Measurements from ENCODE around the gene NTN5. TPM values are rescaled to one million over a fixed set of nuclear protein-coding genes. Genes with fewer than 3 reads are reported as not detected.

Gene NTN5
- total and polyA plus RNA-seq, 12 donors = 0.17 to 0.68 (median 0.28) TPM; not detected in 4

DNA sequence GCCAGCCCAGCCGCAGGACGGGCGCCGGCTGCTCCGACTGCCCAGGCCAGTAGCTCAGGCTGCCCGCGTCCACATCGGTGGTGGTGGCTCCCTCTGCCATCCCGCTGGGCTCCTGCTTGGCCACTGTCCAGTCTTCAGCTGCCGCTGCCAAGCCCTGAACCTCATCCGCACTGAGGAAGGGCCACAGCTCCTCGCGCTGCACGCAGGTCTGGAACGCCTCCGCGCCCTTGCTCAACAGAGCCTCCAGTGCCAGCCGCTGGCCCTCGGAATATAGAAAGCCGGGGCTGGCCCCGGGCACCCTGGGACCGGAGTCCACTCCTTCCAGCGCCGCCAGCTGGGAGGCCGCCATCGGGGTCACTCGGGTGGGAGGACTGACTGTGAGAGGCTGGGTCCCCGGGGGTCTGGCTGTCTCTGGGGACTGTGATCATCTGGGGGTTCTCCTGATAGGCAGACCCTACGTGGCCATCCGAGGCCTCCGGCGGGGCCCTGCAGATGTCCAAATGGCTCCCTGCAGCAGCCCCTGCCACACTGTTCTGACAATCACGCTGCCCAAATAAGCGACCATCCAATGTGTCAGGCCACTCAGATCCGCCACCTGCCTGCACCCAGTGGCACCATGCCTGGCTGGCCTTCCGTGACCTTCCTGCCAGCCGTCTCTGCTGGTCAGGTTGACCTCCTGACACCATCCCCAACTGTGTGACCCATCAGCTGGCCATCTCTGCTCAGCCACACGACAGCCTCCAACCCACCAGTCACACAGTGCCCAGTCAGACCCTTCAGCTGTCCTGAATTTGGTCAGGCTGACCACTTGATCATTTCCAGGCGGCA, 59.6 kb downstream of the NTN5 start:
- H3K27me3 ChIP-seq = no peaks in the 10 kb centered on the region
- peaks cover 12 to 25% (median 18%) of the 10 kb centered on the region in 9 donors for H3K4me1 ChIP-seq
- ATAC-seq = peak in 2 of 8 donors; percentile 3 to 7
- H3K9me3 ChIP-seq = no peaks in the 10 kb centered on the region
- H3K36me3 ChIP-seq = peaks cover 0 to 31% (median 22%) of the 10 kb centered on the region in 9 donors
- TF ChIP-seq, protein P1, sequence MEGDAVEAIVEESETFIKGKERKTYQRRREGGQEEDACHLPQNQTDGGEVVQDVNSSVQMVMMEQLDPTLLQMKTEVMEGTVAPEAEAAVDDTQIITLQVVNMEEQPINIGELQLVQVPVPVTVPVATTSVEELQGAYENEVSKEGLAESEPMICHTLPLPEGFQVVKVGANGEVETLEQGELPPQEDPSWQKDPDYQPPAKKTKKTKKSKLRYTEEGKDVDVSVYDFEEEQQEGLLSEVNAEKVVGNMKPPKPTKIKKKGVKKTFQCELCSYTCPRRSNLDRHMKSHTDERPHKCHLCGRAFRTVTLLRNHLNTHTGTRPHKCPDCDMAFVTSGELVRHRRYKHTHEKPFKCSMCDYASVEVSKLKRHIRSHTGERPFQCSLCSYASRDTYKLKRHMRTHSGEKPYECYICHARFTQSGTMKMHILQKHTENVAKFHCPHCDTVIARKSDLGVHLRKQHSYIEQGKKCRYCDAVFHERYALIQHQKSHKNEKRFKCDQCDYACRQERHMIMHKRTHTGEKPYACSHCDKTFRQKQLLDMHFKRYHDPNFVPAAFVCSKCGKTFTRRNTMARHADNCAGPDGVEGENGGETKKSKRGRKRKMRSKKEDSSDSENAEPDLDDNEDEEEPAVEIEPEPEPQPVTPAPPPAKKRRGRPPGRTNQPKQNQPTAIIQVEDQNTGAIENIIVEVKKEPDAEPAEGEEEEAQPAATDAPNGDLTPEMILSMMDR (IDR thresholded peaks at IDR 0.05) = no peak
- no peak overlapping the region for H3K27ac ChIP-seq
- intact Hi-C loops (cut with DNase I) = no loop called here
- no peak overlapping the region for H3K4me3 ChIP-seq
- WGBS, 2 donors = 78 to 80% methylated on average over 34 to 39 of the region's 39 CpGs
- DNase-seq = no peak

DNA sequence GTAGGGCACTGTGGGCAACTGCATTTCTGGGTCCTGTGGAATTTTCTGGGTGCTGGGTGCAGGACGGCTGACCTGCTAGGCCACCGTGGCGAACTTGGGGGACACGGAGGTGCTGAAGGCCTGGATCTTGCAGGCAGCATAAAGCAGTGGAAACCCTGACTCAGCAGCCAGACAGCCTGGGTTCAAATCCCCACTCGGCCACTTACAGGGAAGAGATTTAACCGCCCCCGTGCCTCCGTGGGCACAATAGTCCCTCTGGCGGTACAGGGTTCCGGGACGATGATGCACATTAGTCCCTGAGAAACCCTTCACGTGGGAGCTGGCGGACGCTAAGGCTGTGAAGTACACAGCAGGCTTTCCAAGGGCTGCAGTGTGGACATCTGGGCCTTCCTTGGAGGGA, 60.9 kb downstream of the NTN5 start:
- WGBS, 2 donors = 89 to 90% methylated on average over 14 of the region's 14 CpGs
- Histone ChIP-seq H3K27ac (no peak overlapping the region), H3K27me3 (no peaks in the 10 kb centered on the region), H3K9me3 (no peaks in the 10 kb centered on the region), H3K36me3 (peaks cover 0 to 23% (median 15%) of the 10 kb centered on the region in 9 donors), H3K4me3 (no peak overlapping the region), H3K4me1 (peaks cover under 1 to 11% (median 5%) of the 10 kb centered on the region in 9 donors)
- no peak for ATAC-seq
- intact Hi-C loops (cut with DNase I) = no loop called here
- DNase-seq = no peak
- TF ChIP-seq, protein P1 (IDR thresholded peaks at IDR 0.05) = no peak

Other genes with a start within 250 kb of the NTN5 start
- gene GRWD1, start 227.0 kb downstream of the NTN5 start, total RNA-seq = 10 to 100 TPM; 13.2 to 26.2 (median 17.0) TPM
- 10 to 100 TPM in 1 of 2 donors, 1 to 10 TPM in 1; 5.6 to 22.8 TPM for gene GRWD1, start 227.0 kb downstream of the NTN5 start, polyA plus RNA-seq
- under 1 TPM; 0.13 to 0.52 (median 0.30) TPM for gene KCNJ14, start 217.4 kb downstream of the NTN5 start, total RNA-seq
- gene KCNJ14, start 217.4 kb downstream of the NTN5 start, polyA plus RNA-seq = under 1 TPM; 0.29 to 0.43 TPM
- 10 to 100 TPM; 25.8 to 40.4 (median 32.2) TPM for gene CYTH2, start 203.6 kb downstream of the NTN5 start, total RNA-seq
- 10 to 100 TPM; 28.2 to 41.9 TPM for gene CYTH2, start 203.6 kb downstream of the NTN5 start, polyA plus RNA-seq
- 1 to 10 TPM in 4 of 10 donors, under 1 TPM in 6; 0.40 to 1.3 (median 0.88) TPM for gene LMTK3, start 161.2 kb downstream of the NTN5 start, total RNA-seq
- gene LMTK3, start 161.2 kb downstream of the NTN5 start, polyA plus RNA-seq = 1 to 10 TPM in 1 of 2 donors, under 1 TPM in 1; 0.12 to 1.5 TPM
- gene SULT2B1, start 120.8 kb downstream of the NTN5 start, total RNA-seq = under 1 TPM in 3 of 10 donors, not detected in 7; 0.42 to 0.70 (median 0.42) TPM
- gene SULT2B1, start 120.8 kb downstream of the NTN5 start, polyA plus RNA-seq = under 1 TPM; 0.13 to 0.44 TPM
- not detected for gene SPACA4, start 66.3 kb downstream of the NTN5 start, total RNA-seq
- not detected for gene SPACA4, start 66.3 kb downstream of the NTN5 start, polyA plus RNA-seq
- gene FAM83E, start 57.9 kb downstream of the NTN5 start, total RNA-seq = not detected
- under 1 TPM in 1 of 2 donors, not detected in 1; 0.01 TPM for gene FAM83E, start 57.9 kb downstream of the NTN5 start, polyA plus RNA-seq
- 100 to 1,000 TPM; 493 to 753 (median 543) TPM for gene RPL18, start 53.8 kb downstream of the NTN5 start, total RNA-seq
- gene RPL18, start 53.8 kb downstream of the NTN5 start, polyA plus RNA-seq = 1,000 to 10,000 TPM; 1,418 to 2,257 TPM
- gene SPHK2, start 53.5 kb downstream of the NTN5 start, total RNA-seq = 10 to 100 TPM in 2 of 10 donors, 1 to 10 TPM in 8; 5.7 to 13.0 (median 7.7) TPM
- gene SPHK2, start 53.5 kb downstream of the NTN5 start, polyA plus RNA-seq = 10 to 100 TPM in 1 of 2 donors, 1 to 10 TPM in 1; 8.7 to 15.9 TPM
- gene DBP, start 35.6 kb downstream of the NTN5 start, total RNA-seq = 10 to 100 TPM in 8 of 10 donors, 1 to 10 TPM in 2; 2.4 to 30.0 (median 12.8) TPM
- 10 to 100 TPM in 1 of 2 donors, 1 to 10 TPM in 1; 5.8 to 11.6 TPM for gene DBP, start 35.6 kb downstream of the NTN5 start, polyA plus RNA-seq
- gene CA11, start 26.8 kb downstream of the NTN5 start, total RNA-seq = 1 to 10 TPM; 1.8 to 9.6 (median 3.8) TPM
- 10 to 100 TPM in 1 of 2 donors, 1 to 10 TPM in 1; 3.2 to 24.5 TPM for gene CA11, start 26.8 kb downstream of the NTN5 start, polyA plus RNA-seq
- gene FUT2, start 23.0 kb upstream of the NTN5 start, total RNA-seq = not detected
- gene FUT2, start 23.0 kb upstream of the NTN5 start, polyA plus RNA-seq = under 1 TPM in 1 of 2 donors, not detected in 1; 0.07 TPM
- 1 to 10 TPM; 1.9 to 7.5 (median 3.4) TPM for gene MAMSTR, start 46.7 kb upstream of the NTN5 start, total RNA-seq
- gene MAMSTR, start 46.7 kb upstream of the NTN5 start, polyA plus RNA-seq = 1 to 10 TPM; 2.4 to 6.4 TPM
- gene RASIP1, start 67.6 kb upstream of the NTN5 start, total RNA-seq = 10 to 100 TPM; 13.6 to 23.5 (median 15.4) TPM
- gene RASIP1, start 67.6 kb upstream of the NTN5 start, polyA plus RNA-seq = 10 to 100 TPM; 19.9 to 27.3 TPM
- under 1 TPM in 9 of 10 donors, not detected in 1; 0.12 to 0.95 (median 0.68) TPM for gene IZUMO1, start 73.9 kb upstream of the NTN5 start, total RNA-seq
- 1 to 10 TPM in 1 of 2 donors, under 1 TPM in 1; 0.39 to 1.3 TPM for gene IZUMO1, start 73.9 kb upstream of the NTN5 start, polyA plus RNA-seq
- gene FUT1, start 79.6 kb upstream of the NTN5 start, total RNA-seq = 1 to 10 TPM; 1.8 to 5.7 (median 2.7) TPM
- gene FUT1, start 79.6 kb upstream of the NTN5 start, polyA plus RNA-seq = 1 to 10 TPM; 2.2 to 5.4 TPM
- not detected for gene FGF21, start 82.5 kb upstream of the NTN5 start, total RNA-seq
- gene FGF21, start 82.5 kb upstream of the NTN5 start, polyA plus RNA-seq = not detected
- 10 to 100 TPM; 49.9 to 77.8 (median 65.2) TPM for gene BCAT2, start 138.0 kb upstream of the NTN5 start, total RNA-seq
- gene BCAT2, start 138.0 kb upstream of the NTN5 start, polyA plus RNA-seq = 10 to 100 TPM; 43.7 to 96.7 TPM
- gene HSD17B14, start 163.5 kb upstream of the NTN5 start, total RNA-seq = 1 to 10 TPM; 1.1 to 5.3 (median 3.1) TPM
- gene HSD17B14, start 163.5 kb upstream of the NTN5 start, polyA plus RNA-seq = 1 to 10 TPM; 2.4 to 2.7 TPM
- 10 to 100 TPM; 18.5 to 70.6 (median 25.1) TPM for gene PLEKHA4, start 195.6 kb upstream of the NTN5 start, total RNA-seq
- 10 to 100 TPM; 29.3 to 29.5 TPM for gene PLEKHA4, start 195.6 kb upstream of the NTN5 start, polyA plus RNA-seq
- 100 to 1,000 TPM in 1 of 10 donors, 10 to 100 TPM in 9; 55.4 to 123 (median 73.7) TPM for gene PPP1R15A, start 199.4 kb upstream of the NTN5 start, total RNA-seq
- gene PPP1R15A, start 199.4 kb upstream of the NTN5 start, polyA plus RNA-seq = 100 to 1,000 TPM in 1 of 2 donors, 10 to 100 TPM in 1; 59.6 to 192 TPM
- under 1 TPM in 5 of 10 donors, not detected in 5; 0.15 to 0.69 (median 0.49) TPM for gene TULP2, start 225.7 kb upstream of the NTN5 start, total RNA-seq
- under 1 TPM in 1 of 2 donors, not detected in 1; 0.22 TPM for gene TULP2, start 225.7 kb upstream of the NTN5 start, polyA plus RNA-seq
- gene NUCB1, start 227.3 kb upstream of the NTN5 start, total RNA-seq = 100 to 1,000 TPM; 227 to 452 (median 311) TPM
- gene NUCB1, start 227.3 kb upstream of the NTN5 start, polyA plus RNA-seq = 100 to 1,000 TPM; 170 to 294 TPM